HepG2 (cell line): ENCODE data around the gene MAT2A. TPM values are rescaled to one million over a fixed set of nuclear protein-coding genes. Genes with fewer than 3 reads are reported as not detected.
A peak's percentile ranks its signal among the peaks of the same experiment; 100 is the strongest.

Experiments used
- HMG20A ChIP-seq: IDR thresholded peaks from 2 replicates; pipeline ENCODE4 v1.6.1; 2016; ENCODE audit warnings: borderline replicate concordance
- RXRB ChIP-seq: IDR thresholded peaks from 2 replicates; pipeline ENCODE4 v1.6.1; 2016; ENCODE audit warnings: borderline replicate concordance, missing genetic modification reagents, missing compliant biosample characterization
- SOX5 ChIP-seq: IDR thresholded peaks from 2 replicates; pipeline ENCODE4 v1.6.1; 2016; ENCODE audit warnings: borderline replicate concordance
- TOPORS ChIP-seq: sonication (generic); formaldehyde crosslinking; IDR thresholded peaks from 2 replicates; pipeline ENCODE4 v1.8.0; 2023; ENCODE audit warnings: mild to moderate bottlenecking, missing genetic modification reagents
- YY1 ChIP-seq: IDR thresholded peaks from 2 replicates; pipeline ENCODE4 v1.6.1; 2011; ENCODE audit warnings: low read length, low read depth, moderate library complexity, mild to moderate bottlenecking; ENCODE audit not compliant: insufficient read depth, insufficient replicate concordance
- ZBTB20 ChIP-seq: sonication (generic); formaldehyde crosslinking; IDR thresholded peaks from 2 replicates; pipeline ENCODE4 v1.8.1; 2023; ENCODE audit warnings: missing genetic modification reagents, low read depth, mild to moderate bottlenecking, borderline replicate concordance
- ZBTB26 ChIP-seq: IDR thresholded peaks from 2 replicates; pipeline ENCODE4 v1.6.1; 2016; ENCODE audit warnings: missing compliant biosample characterization, missing genetic modification reagents, borderline replicate concordance
- ZEB1 ChIP-seq: IDR thresholded peaks from 2 replicates; pipeline ENCODE4 v1.6.1; 2012; ENCODE audit warnings: mild to moderate bottlenecking, low read depth, inconsistent platforms; ENCODE audit not compliant: insufficient replicate concordance
- ZNF329 ChIP-seq: sonication (generic); formaldehyde crosslinking; IDR thresholded peaks from 2 replicates; pipeline ENCODE4 v1.9.0; 2021; ENCODE audit warnings: low read depth, mild to moderate bottlenecking, missing genetic modification reagents
- ZNF563 ChIP-seq: sonication (generic); formaldehyde crosslinking; IDR thresholded peaks from 2 replicates; pipeline ENCODE4 v1.8.0; 2022; ENCODE audit warnings: mild to moderate bottlenecking, moderate library complexity, missing genetic modification reagents
- ZNF850 ChIP-seq: sonication (generic); formaldehyde crosslinking; conservative IDR thresholded peaks from 2 replicates; pipeline ENCODE4 v1.9.0; 2021; ENCODE audit warnings: mild to moderate bottlenecking, missing genetic modification reagents
- polyA plus RNA-seq, 8 experiments: library from polyadenylated mRNA; depleted of rRNA in 3 of 8; stranded (reverse) in 7 of 8; unstranded in 1 of 8; fragments of >200 nt; fragmentation: Illumina TruSeq in 4 of 8; extraction: Trizol in 4 of 8; gene quantifications; 2 replicates each; pipeline versions ENCODE4 v1.2.1 to v1.2.3, GENCODE V29; 2011 to 2016; ENCODE audit warnings: low read depth in 4 of 8, missing spikeins in 1 of 8, mixed read lengths in 1 of 8; ENCODE audit not compliant: insufficient read depth in 1 of 8
- total RNA-seq, 5 experiments: library from RNA; depleted of rRNA; stranded (reverse); fragments of >200 nt; fragmentation: Illumina TruSeq; extraction: Trizol; gene quantifications; 2 replicates each; pipeline ENCODE4 v1.2.3, GENCODE V29; 2016; ENCODE audit warnings: low read depth in 1 of 5
- TF ChIP-seq, protein P1 (sequence below), 2 experiments: fragments of 450-650 bp in 1 of 2; sonication (generic) in 1 of 2; formaldehyde crosslinking in 1 of 2; IDR thresholded peaks; 2 replicates each; pipeline versions ENCODE4 v1.6.1 to v1.8.0; 2016 to 2022; ENCODE audit warnings: antibody characterized with exemption in 1 of 2, mild to moderate bottlenecking in 1 of 2, missing genetic modification reagents in 1 of 2
- TF ChIP-seq, protein P2 (sequence below): sonication (generic); formaldehyde crosslinking; IDR thresholded peaks from 2 replicates; pipeline ENCODE4 v1.8.0; 2022; ENCODE audit warnings: mild to moderate bottlenecking, missing genetic modification reagents
- TF ChIP-seq, protein P3 (sequence below): sonication (generic); formaldehyde crosslinking; IDR thresholded peaks from 2 replicates; pipeline ENCODE4 v1.5.0; 2020; ENCODE audit warnings: mild to moderate bottlenecking, missing genetic modification reagents

The MAT2A gene
- total and polyA plus RNA-seq, 2 of the 13 experiments (the other 11 are each of a cell fraction or from before 2014, with no cell fraction given): 155 to 331 TPM

- TF ChIP-seq, protein P1, sequence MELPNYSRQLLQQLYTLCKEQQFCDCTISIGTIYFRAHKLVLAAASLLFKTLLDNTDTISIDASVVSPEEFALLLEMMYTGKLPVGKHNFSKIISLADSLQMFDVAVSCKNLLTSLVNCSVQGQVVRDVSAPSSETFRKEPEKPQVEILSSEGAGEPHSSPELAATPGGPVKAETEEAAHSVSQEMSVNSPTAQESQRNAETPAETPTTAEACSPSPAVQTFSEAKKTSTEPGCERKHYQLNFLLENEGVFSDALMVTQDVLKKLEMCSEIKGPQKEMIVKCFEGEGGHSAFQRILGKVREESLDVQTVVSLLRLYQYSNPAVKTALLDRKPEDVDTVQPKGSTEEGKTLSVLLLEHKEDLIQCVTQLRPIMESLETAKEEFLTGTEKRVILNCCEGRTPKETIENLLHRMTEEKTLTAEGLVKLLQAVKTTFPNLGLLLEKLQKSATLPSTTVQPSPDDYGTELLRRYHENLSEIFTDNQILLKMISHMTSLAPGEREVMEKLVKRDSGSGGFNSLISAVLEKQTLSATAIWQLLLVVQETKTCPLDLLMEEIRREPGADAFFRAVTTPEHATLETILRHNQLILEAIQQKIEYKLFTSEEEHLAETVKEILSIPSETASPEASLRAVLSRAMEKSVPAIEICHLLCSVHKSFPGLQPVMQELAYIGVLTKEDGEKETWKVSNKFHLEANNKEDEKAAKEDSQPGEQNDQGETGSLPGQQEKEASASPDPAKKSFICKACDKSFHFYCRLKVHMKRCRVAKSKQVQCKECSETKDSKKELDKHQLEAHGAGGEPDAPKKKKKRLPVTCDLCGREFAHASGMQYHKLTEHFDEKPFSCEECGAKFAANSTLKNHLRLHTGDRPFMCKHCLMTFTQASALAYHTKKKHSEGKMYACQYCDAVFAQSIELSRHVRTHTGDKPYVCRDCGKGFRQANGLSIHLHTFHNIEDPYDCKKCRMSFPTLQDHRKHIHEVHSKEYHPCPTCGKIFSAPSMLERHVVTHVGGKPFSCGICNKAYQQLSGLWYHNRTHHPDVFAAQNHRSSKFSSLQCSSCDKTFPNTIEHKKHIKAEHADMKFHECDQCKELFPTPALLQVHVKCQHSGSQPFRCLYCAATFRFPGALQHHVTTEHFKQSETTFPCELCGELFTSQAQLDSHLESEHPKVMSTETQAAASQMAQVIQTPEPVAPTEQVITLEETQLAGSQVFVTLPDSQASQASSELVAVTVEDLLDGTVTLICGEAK (IDR thresholded peaks at IDR 0.05): no peak
- TF ChIP-seq, protein P1 (CRISPR knock-in tag; IDR thresholded peaks at IDR 0.05): no peak
- TF ChIP-seq RXRB (CRISPR knock-in tag): peak; percentile 89
- TF ChIP-seq, protein P2, sequence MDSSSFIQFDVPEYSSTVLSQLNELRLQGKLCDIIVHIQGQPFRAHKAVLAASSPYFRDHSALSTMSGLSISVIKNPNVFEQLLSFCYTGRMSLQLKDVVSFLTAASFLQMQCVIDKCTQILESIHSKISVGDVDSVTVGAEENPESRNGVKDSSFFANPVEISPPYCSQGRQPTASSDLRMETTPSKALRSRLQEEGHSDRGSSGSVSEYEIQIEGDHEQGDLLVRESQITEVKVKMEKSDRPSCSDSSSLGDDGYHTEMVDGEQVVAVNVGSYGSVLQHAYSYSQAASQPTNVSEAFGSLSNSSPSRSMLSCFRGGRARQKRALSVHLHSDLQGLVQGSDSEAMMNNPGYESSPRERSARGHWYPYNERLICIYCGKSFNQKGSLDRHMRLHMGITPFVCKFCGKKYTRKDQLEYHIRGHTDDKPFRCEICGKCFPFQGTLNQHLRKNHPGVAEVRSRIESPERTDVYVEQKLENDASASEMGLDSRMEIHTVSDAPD: no peak
- peak; percentile 100 for TF ChIP-seq ZBTB26 (CRISPR knock-in tag)
- TF ChIP-seq ZNF329 (CRISPR knock-in tag): no peak
- TF ChIP-seq HMG20A (CRISPR knock-in tag): peak; percentile 66; the same call in 1 of the 2 replicates
- TF ChIP-seq, protein P3, sequence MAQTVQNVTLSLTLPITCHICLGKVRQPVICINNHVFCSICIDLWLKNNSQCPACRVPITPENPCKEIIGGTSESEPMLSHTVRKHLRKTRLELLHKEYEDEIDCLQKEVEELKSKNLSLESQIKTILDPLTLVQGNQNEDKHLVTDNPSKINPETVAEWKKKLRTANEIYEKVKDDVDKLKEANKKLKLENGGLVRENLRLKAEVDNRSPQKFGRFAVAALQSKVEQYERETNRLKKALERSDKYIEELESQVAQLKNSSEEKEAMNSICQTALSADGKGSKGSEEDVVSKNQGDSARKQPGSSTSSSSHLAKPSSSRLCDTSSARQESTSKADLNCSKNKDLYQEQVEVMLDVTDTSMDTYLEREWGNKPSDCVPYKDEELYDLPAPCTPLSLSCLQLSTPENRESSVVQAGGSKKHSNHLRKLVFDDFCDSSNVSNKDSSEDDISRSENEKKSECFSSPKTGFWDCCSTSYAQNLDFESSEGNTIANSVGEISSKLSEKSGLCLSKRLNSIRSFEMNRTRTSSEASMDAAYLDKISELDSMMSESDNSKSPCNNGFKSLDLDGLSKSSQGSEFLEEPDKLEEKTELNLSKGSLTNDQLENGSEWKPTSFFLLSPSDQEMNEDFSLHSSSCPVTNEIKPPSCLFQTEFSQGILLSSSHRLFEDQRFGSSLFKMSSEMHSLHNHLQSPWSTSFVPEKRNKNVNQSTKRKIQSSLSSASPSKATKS (CRISPR knock-in tag): no peak
- TF ChIP-seq ZNF850 (CRISPR knock-in tag): no peak
- TF ChIP-seq ZEB1: no peak
- peak; percentile 73 for TF ChIP-seq SOX5 (CRISPR knock-in tag)
- no peak for TF ChIP-seq YY1
- no peak; the same call in 1 of the 2 replicates for TF ChIP-seq ZBTB20 (CRISPR knock-in tag)
- TF ChIP-seq ZNF563: no peak
- TF ChIP-seq TOPORS: no peak
These were observed 51.2 kb downstream of the MAT2A start (continued) for GRCh38 chr2:85589982-85590791.
